ENCODE data around the gene PKNOX2.
"Not testable (repeated sequence)": the region's sequence is repeated elsewhere in the genome, so short reads cannot be mapped to it uniquely, and the experiment has no call there.

PKNOX2 gene

GRCh38 chr11:125207866-125208425, 43.4 kb downstream of the PKNOX2 start:
- no peak for DNase-seq (ENCODE audit: low read depth)

DNA sequence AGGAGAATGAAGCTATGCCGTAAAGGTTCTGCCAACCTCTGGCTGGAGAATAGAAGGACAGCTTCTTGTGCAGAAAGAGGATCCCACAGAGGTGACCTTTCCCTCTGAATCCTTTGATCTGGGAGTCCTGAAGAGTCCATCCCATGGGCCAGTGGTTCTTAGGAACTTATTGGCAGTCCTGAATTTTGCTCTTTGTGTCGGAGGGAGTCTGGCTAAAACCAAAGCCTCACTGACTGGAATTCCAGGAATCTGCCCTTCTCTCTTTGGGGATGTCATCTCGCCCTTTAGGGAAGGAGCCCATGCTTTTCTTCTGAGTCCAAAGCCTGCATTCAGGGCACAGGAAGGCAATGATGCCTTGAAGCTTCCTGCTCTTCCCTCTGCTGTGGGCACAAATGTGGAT, 45.5 kb downstream of the PKNOX2 start:
- DNase-seq (ENCODE audit: low read depth) = no peak

GRCh38 chr11:125211191-125211947, 46.8 kb downstream of the PKNOX2 start:
- no peak for DNase-seq (ENCODE audit: low read depth)

DNA sequence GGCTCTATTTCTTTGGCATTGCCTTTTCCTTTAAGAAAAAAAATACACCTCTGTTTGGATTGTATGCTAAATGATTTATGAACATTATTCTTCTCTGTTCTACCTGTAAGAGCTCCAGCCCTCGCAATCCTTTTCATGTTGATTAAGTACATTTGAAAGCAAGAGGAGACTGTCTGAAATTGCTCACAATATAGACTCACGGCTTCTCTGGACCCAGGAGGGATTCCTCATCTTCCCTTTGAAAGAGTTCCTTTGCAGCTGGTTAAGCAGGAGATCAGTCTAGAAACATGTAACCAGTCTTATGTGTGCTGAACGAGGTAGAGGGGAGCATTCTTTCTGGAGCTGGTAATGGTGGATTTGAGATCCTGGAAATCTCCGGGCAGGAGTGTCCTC, 47.4 kb downstream of the PKNOX2 start:
- DNase-seq (ENCODE audit: low read depth) = no peak

DNA sequence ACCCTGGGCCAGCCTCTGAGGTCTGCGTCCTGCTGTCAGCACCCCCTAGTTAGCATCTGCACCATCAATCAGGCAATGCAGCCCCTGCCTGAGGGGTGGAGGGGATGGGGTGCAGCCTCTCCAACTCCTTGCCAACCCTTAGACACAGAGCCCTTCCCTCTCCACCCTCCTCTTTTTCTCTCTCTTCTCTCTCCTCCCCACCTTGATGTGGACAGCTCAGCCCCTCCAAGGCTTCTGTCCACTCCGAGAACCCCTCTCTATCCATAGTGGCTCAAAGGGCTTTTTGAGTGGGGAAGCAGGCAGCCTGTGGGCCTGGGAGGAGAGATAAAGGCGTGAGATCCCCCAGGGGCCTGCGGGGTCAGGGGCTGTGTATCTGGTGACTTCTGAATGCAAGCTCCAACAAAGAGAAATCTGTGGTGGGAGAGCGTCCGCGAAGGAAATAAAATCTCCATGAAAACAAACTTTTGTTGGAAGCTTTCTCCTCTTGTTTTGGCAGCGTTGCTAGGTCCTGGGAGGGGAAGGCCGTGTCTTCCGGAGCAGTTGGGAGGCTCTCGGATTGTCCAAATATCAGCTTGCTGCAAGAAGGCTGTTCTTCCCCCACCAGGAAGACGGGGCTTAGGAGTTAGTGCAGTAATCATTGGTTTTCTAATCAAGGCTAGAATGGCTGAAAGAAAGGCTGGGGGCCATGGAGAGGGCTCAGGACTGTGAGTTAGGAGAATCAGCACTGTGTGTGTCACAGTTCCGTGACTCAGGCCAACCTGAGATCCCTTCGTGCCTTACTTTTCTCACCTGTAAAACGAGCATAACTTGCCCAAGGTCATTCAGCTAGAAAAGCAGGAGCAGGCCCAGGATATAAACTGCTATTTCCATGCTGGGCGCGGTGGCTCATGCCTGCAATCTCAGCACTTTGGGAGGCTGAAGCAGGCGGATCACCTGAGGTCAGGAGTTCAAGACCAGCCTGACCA, 50.3 kb downstream of the PKNOX2 start:
- no peak for DNase-seq (ENCODE audit: low read depth)

- DNase-seq (ENCODE audit: low read depth) = no peak
Observed at GRCh38 chr11:125215976-125216375, 51.4 kb downstream of the PKNOX2 start.

- DNase-seq (ENCODE audit: low read depth) = no peak
Observed at GRCh38 chr11:125218336-125218735, 53.8 kb downstream of the PKNOX2 start.

DNA sequence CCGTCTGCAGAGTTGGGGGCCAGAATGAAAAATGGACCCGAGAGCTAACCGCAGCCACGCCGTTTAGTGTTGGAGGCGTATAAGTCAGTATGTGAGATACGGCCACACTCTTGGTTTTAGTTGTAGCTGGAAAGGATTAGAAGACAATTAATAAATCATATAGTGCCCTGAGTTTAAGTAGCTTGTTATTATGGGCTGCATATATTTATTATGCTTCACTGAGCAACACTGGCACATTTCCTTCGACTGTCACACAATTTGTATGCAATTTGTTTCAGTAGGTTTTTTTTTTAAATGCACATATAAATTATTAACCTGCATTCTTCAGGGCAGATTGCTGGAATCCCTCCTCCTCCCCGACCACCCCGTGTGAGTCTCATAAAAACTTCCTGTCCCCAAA, 56.9 kb downstream of the PKNOX2 start:
- no peak for DNase-seq (ENCODE audit: low read depth)

DNA sequence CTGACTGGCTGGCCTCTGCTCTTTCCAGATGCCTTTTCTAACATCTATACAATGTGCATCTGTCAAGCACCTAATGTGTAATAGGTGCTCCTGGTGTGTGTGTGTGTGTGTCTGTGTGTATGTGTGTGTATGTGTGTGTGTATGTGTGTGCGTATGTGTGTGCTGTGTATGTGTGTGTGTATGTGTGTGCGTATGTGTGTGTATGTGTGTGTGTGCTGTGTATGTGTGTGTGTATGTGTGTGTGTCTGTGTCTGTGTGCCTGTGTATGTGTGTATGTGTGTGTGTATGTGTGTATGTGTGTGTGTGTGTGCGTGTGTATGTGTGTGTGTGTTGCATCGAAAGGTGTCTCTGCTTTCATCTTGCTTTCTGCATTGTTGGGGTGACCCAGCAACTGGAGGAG, 57.9 kb downstream of the PKNOX2 start:
- no peak for DNase-seq (ENCODE audit: low read depth)

GRCh38 chr11:125223161-125223560, 58.6 kb downstream of the PKNOX2 start:
- DNase-seq (ENCODE audit: low read depth) = not testable (repeated sequence)

GRCh38 chr11:125223901-125224361, 59.4 kb downstream of the PKNOX2 start:
- DNase-seq (ENCODE audit: low read depth) = no peak

DNA sequence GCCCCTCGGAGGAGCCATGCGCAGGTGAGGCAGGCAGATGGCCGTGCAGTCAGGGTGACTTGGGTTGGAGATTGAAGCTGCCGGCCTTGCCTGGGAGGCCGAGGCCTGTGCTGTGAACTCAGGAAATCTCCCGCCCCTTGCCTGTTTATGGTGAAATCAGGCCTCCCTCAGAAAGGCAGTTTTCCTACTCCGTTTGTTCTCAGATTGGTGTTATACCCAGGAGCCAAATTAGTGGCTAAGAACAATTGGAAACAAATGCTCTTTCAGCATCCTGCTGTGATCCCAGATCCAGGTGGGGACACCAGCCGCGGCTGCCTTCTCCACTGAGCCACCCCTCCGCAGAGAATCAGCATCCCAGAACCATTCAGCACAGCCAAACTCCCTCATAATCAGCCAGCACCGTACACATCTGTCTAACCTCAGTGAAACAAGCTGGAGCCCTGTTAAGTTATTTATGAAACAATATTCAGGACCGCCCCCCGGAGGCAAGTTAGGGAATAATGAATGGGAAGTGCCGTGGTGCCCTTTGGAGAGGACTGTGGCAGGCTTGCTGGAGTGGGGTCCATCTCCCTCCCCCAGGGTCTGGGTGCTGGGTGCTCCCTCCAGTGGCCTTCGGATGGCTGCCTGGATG, 60.0 kb downstream of the PKNOX2 start:
- DNase-seq (ENCODE audit: low read depth) = no peak

- no peak for DNase-seq (ENCODE audit: low read depth)
Observed at GRCh38 chr11:125225401-125225800, 60.9 kb downstream of the PKNOX2 start.

DNA sequence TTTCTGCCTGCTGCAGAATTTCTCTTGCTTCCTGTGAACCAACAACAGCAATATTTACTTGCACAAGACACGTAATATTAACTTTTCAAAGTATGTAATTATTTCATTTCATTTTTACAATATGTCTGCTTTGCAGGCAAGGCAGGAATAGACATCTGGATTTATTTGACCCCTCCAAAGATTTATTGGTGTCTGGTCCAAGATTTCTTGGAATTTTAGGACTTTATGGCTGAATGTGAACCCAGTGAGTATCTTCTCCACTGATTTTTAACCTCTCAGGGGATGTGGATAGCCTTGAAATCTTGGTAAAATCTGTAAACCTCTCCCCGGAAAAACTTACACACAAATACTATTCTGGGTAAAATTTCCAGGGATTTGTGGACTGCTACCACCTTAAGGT, 61.5 kb downstream of the PKNOX2 start:
- no peak for DNase-seq (ENCODE audit: low read depth)

- DNase-seq (ENCODE audit: low read depth) = no peak
Observed at GRCh38 chr11:125226706-125227105, 62.2 kb downstream of the PKNOX2 start.

DNA sequence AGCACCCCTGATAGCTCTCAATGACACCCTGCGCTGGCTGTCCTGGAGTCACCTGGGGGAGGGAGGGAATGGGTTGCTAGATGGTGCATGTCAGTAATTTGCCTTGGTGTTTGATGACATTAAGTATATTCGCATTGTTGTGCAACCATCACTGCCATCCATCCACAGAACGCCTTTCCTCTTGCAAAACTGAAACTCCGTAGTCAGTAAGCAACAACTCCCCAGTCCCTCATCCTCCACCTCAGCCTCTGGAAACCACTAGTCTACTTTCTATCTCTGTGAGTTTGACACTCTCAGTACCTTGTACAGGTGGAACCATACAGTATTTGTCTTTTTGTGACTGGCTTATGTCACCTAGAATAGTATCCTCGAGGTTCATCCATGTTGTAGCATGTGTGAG, 62.6 kb downstream of the PKNOX2 start:
- no peak for DNase-seq (ENCODE audit: low read depth)

DNA sequence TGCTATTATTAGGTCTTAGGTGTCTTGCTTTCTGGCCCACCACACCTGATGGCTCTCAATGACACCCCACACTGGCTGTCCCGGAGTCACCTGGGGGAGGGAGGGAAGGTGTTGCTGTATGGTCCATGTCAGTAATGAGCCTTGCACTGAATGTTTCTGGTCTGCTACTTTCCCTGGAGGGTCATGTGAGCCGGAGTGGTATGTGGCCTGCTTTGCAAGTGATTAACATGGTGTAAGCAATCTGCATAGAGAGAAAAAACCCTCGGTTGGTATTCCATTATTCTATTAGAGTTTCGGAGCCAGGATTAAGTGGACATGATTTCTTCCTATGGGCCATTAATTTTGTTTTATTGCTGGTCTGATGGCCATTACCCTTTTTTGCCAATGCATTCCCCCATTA, 63.9 kb downstream of the PKNOX2 start:
- no peak for DNase-seq (ENCODE audit: low read depth)

- DNase-seq (ENCODE audit: low read depth) = no peak
Observed at GRCh38 chr11:125228993-125229392, 64.4 kb downstream of the PKNOX2 start.

DNA sequence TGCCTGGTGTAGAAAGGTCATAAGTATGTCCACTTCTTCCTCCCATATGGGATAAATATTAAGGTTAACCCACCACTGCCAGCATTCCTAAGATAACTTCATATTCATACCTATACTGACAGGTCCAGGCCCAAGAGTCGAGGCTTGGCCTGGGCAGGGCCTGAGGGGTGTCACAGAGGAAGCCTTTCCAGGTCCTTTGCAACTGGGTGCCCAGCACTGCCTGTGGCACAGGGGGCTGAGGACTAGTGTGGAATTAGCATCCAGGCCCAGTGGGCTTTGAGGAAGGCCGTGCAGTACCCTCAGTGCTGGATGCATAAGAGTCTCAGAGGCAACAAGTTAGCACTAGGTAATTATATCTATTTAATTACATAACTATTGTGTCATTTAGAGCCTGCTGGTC, 65.4 kb downstream of the PKNOX2 start:
- no peak for DNase-seq (ENCODE audit: low read depth)

- DNase-seq (ENCODE audit: low read depth) = no peak
Observed at GRCh38 chr11:125233116-125233515, 68.6 kb downstream of the PKNOX2 start.

DNA sequence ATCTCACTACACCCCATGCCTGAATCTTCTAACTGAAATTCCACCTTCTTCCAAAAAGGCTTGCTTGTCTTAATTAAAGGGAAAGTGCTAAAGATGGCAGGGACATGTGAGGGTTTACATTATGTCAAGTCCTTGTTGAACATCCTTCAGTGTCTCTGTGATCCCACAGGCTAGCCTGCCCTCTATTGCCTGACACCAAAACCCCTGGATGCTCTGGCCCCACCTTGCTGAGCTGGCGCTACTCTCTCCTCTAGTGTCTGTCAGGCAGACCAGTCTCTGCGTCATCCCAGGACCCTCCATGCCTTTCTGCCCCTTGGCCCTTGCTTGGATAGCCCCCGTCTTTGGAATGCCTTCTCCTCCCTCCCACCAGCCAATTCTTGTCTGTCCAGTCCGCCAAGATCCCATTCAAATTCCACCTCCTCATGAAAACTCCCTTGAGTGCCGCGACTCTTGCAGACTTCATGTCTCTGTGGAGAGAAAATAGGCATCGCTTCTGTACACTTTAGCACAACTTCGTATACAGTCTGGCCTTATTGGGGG, 69.3 kb downstream of the PKNOX2 start:
- DNase-seq (ENCODE audit: low read depth) = no peak

DNA sequence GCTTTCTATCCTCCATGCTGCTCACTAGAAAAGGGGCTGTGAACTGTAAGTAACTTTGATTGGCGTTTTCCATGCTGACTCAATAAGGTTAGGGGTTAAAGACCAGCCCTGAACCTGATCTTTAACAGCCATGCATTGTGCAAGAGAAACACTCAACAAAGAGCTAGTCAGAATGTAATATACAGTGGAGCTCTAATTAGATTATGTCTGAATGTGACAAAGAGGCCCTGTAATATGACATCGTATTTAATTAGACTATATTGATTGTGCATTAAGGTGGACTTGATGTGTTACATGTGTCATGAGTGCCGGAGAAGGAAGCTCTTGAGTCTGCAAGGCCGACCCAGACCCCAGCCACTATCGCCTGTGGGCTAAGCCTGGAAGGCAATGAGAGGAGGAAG, 70.5 kb downstream of the PKNOX2 start:
- no peak for DNase-seq (ENCODE audit: low read depth)
